GM18499 (cell line): ENCODE data around the gene NEK6.

Source experiments
- ATAC-seq: cut with Tn5 transposase; IDR thresholded peaks from one replicate; pipeline ENCODE4 v1.9.1; 2021; ENCODE audit warnings: moderate number of reproducible peaks; ENCODE audit not compliant: insufficient read depth, unreplicated experiment

NEK6 gene

GRCh38 chr9:124293718-124294506 is 36.2 kb downstream of the NEK6 start:
- ATAC-seq = no peak

DNA sequence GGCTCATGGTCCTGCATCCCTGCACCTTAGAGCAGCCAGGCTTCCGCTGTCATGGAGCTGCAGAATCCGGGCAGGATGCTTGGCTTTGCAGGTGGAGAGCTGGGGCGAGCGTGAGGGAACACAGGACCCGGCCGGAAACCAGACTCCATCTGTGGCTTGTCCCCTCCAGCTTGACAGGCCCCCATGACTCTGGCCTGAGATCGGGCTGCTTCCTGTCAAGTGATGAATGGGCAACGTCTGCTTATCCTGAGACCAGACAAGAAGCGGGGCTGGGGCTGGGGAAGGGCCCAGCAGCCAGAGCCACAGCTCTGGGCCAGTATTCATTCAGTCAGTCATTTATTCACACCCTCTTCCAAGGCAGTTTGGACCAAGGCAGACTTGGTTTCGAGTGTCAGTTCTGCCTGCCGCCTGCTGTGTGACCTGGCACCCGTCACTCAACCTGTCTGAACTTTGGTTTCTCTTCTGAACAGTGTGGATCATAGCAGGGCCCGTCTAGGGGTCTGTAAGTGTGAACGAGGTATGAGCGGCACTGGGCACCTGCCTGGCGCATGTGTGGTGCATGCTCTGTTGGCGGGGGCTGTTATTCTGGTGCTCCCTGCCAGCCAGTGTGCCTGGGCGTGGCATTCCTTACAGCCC is 37.5 kb downstream of the NEK6 start:
- no peak for ATAC-seq

- no peak for ATAC-seq
These were observed 38.3 kb downstream of the NEK6 start for GRCh38 chr9:124296094-124296493.

GRCh38 chr9:124296796-124297550 is 39.2 kb downstream of the NEK6 start:
- ATAC-seq = no peak

- no peak for ATAC-seq
These were observed 39.8 kb downstream of the NEK6 start for GRCh38 chr9:124297551-124297901.

DNA sequence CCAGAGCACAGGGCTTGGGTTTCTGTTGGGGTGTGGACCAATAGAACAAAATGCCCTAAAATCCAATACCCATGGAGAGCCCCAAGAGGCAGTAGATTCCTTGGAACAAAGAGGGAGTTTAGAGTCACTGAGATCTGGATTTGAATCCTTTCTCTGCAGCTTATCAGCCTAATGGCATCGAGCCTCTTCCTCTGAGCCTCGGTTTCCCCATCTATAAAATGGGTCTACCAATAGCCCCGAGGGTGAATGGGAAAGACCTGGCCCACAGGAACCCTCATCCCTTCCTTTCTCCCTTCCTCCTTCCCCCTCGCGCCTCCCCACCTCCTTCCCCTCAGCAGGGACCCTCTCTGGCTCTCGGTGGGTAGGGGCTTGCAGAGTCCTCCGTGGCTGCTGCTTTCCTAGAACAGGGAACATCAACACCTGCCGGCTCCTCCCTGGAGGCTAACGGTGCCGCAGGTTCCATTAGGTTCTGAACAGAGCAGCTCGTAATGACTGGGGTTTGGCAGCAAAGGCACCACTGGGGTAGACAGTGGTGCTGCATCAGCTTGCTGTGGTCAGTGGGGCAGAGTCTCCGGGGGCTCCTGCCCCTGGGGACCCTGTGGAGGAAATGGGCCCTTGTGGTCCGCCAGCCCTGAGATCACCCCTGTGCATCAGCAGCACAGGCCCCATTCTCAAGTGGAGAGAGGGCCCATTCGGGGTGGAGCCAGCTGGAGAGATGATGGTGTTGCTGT is 40.3 kb downstream of the NEK6 start:
- ATAC-seq = no peak

DNA sequence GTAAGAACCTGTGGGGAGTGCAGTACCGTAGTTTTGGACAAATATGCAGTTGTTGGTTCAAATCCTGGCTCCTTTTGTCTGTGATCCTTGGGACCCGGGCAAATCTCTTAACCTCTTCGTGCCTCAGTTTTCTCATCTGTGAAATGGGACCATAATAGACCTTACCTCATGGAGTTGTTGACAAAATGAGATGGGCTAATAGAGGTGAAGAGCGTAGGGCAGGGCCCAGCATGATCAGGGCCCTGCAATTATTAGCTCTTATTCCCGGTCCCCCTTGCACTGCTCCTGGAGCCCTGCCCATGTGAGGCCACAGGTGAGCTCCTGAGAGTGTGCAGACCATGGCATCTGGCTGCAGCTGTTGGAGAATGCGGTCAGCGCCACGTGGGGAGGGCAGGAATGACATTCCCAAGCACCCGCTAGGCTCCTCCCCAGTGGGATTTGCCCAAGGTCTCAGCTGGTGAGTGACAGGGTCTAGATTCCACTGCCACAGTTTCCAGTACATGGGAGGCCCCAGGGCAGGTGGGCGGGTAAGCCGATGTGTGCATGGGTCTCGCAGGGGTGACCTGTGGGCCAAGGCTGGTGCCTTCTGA is 41.0 kb downstream of the NEK6 start:
- no peak for ATAC-seq

DNA sequence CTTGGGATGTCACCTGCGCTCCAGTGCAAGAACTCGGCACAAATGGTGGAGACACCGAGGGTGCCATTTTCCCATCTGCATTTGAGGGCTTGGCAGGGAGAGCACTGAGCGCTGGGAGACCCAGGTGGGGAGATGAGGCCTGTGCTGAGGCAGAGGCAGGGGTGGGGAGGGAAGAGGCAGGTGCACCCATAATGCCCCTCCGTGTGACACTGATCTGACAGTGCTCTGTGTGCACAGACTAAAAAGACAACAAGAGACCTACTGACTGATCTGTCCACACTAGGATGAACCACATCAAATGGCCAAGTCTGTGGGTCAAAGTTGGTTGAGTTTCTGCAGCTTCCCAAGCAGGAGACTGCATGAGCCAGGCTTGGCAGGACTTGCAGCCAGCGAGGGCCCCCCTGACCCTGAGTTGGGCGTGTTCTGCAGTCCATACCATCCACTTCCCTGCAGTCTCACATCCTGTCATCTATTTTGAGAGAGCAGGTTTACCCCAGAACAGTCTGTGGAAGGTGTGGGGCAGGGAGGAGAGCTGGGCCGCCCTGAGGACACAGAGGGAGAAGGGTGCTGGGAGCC is 41.9 kb downstream of the NEK6 start:
- no peak for ATAC-seq

GRCh38 chr9:124300312-124300711 is 42.6 kb downstream of the NEK6 start:
- no peak for ATAC-seq

DNA sequence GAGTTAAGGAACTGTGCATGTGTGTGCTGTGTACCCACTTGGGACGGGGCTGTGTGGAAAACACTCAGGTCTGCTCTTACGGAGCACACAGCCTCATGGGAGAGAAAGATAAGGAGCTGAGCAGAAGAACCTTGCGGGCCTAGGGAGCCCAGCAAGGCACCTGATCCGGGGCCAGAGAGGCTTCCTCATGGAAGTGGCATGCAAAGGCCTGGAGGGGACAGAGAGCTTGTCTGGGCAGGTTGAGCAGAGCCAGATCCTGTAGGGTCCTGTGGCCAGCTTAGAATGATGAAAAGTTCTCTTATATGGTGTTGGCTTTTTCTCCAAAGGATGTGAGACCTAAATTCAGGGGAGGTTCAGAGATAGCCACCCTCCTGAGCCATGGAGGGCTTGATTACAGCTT is 45.2 kb downstream of the NEK6 start:
- no peak for ATAC-seq

DNA sequence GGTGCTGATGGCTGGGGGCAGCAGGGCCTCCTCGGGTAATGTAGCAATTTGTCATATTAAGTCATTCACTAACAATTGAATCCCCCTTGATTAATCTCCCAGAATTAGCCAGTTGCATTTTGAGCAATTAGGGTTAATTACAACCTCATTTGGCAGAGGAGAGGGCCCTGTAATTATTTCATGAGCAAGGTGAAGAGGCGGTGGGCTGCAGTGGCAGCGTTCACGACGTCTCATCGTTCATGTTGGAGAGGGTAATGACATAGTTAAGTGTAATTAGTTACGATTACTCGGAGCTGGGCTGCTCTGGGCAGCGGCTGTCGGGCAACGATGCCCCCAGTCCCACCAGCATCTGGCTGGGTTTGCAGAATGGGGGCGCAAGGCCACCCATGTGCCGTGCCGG is 46.0 kb downstream of the NEK6 start:
- no peak for ATAC-seq

DNA sequence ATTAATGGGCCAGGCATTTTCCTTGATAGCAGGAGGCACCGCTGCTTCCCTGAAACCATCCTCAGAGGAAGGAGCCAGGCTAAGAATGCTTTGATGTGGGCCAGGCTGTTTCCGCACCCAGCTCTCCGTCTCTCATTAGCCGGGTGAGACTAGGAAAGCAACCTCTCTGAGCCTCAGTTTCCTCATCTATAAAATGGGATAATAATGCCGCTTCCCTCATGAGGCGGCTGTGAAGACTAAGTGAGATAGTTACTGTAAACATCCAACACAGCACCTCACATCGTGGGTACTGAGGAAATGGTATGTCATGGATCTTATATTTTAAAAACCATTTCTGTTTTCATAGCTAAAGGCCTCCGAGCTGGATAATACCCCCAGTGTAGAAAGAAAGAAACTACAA is 46.5 kb downstream of the NEK6 start:
- no peak for ATAC-seq

DNA sequence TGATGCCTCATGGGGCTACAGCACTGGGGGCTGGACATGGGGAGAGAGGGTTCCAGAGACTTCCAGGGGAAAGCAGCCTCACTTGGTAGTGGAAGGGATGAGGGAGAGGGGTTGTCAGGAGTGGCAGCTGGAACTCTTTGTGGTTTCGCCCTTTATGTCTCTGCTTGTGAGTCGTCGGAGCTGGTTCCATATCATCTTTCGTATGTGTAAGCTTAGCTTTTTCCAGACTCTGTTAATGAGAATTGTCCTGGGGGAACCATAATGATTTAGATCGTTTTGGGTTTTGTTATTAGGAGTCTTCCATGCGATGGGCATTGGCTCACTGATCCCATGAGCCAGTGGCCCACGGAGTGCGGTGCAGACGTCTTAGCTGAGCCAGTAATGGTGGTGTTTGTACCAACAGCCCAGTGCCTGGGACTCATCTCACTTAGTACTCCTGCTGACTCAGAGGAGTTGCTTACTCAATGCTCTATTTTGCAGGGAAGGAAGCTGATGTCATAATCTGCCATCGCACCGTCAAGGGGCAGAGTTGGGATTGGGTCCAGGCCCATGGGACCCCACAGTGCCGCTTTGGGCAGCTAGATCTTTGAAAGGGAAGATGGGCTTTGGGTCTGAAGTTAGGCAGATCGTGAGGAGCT is 48.5 kb downstream of the NEK6 start:
- no peak for ATAC-seq

- ATAC-seq = no peak
These were observed 49.8 kb downstream of the NEK6 start for GRCh38 chr9:124307379-124308030.

- ATAC-seq = no peak
These were observed 51.1 kb downstream of the NEK6 start for GRCh38 chr9:124308606-124309491.

- ATAC-seq = no peak
These were observed 51.9 kb downstream of the NEK6 start for GRCh38 chr9:124309667-124310084.

GRCh38 chr9:124311283-124311682 is 53.5 kb downstream of the NEK6 start:
- no peak for ATAC-seq
